ENCODE measurements around the gene BHLHA15. TPM values are rescaled to one million over a fixed set of nuclear protein-coding genes. Genes with fewer than 3 reads are reported as not detected.

Gene BHLHA15
- total and polyA plus RNA-seq, 2 of the 13 experiments (the other 11 are each of a cell fraction or from before 2014, with no cell fraction given): 1.9 to 6.1 TPM

- no peak for TF ChIP-seq RBM22 (optimal IDR thresholded peaks at IDR 0.05; ENCODE audit: low read length)
- TF ChIP-seq CHD4 (IDR thresholded peaks at IDR 0.05; ENCODE audit: borderline replicate concordance, low read length): no peak
- TF ChIP-seq FOXK2 (IDR thresholded peaks at IDR 0.05): no peak
- peak; percentile 95 for TF ChIP-seq KLF12 (CRISPR knock-in tag; IDR thresholded peaks at IDR 0.05; ENCODE audit: borderline replicate concordance)
- peak; percentile 88 for TF ChIP-seq ZFX (CRISPR knock-in tag; IDR thresholded peaks at IDR 0.05; ENCODE audit: low read depth)
- TF ChIP-seq SSRP1 (CRISPR knock-in tag; IDR thresholded peaks at IDR 0.05): no peak
- no peak for TF ChIP-seq HNF1A (IDR thresholded peaks at IDR 0.05; ENCODE audit: low read depth)
- TF ChIP-seq HNF1A (CRISPR knock-in tag; IDR thresholded peaks at IDR 0.05; ENCODE audit: borderline replicate concordance): 0 out of 2 replicates have a peak, but pooled peaks have one; percentile 37
- no peak; the same call in 1 of the 2 replicates for TF ChIP-seq TMF1 (CRISPR knock-in tag; IDR thresholded peaks at IDR 0.05; ENCODE audit: low read depth)
- peak; percentile 69 for TF ChIP-seq SKI (IDR thresholded peaks at IDR 0.05; ENCODE audit: partially characterized antibody)
- TF ChIP-seq MXD4 (CRISPR knock-in tag; IDR thresholded peaks at IDR 0.05): no peak; the same call in none of the 2 replicates
- no peak; the same call in 1 of the 2 replicates for TF ChIP-seq ZNF333 (CRISPR knock-in tag; IDR thresholded peaks at IDR 0.05; ENCODE audit: borderline replicate concordance)
- no peak; the same call in 1 of the 2 replicates for TF ChIP-seq RFX5 (IDR thresholded peaks at IDR 0.05; ENCODE audit: low read depth, low read length)
- TF ChIP-seq RFX3 (CRISPR knock-in tag; IDR thresholded peaks at IDR 0.05): no peak
- no peak for TF ChIP-seq ZNF550 (CRISPR knock-in tag; IDR thresholded peaks at IDR 0.05; ENCODE audit: borderline replicate concordance)
- TF ChIP-seq ZC3H13 (CRISPR knock-in tag; IDR thresholded peaks at IDR 0.05): no peak
- TF ChIP-seq IKZF5 (CRISPR knock-in tag; IDR thresholded peaks at IDR 0.05): peak; percentile 7; the same call in 1 of the 2 replicates
- no peak for TF ChIP-seq DDIT3 (CRISPR knock-in tag; IDR thresholded peaks at IDR 0.05)
- no peak for TF ChIP-seq ZSCAN12 (CRISPR knock-in tag; IDR thresholded peaks at IDR 0.05)
- TF ChIP-seq ZBTB38 (CRISPR knock-in tag; IDR thresholded peaks at IDR 0.05): peak; percentile 85; the same call in 1 of the 2 replicates
- TF ChIP-seq NPAS2 (CRISPR knock-in tag; IDR thresholded peaks at IDR 0.05; ENCODE audit: borderline replicate concordance): no peak
- peak; percentile 89 for TF ChIP-seq CHD2 (IDR thresholded peaks at IDR 0.05; ENCODE audit: low read depth, low read length)
- no peak for TF ChIP-seq ZFP36 (IDR thresholded peaks at IDR 0.05; ENCODE audit: borderline replicate concordance, low read depth, low read length, partially characterized antibody)
- TF ChIP-seq RNF2 (conservative IDR thresholded peaks at IDR 0.05; ENCODE audit: low read depth): 0 out of 2 replicates have a peak, but pooled peaks have one; percentile 22
- no peak for TF ChIP-seq GTF2F1 (IDR thresholded peaks at IDR 0.05; ENCODE audit: low read length)
Measured at GRCh38 chr7:98251601-98252424, 40.6 kb downstream of the BHLHA15 start, which contains the start of gene TECPR1 (continued).

Measured in HepG2 (cell line).